ENCODE results near the gene FKBP4. TPM values are rescaled to one million over a fixed set of nuclear protein-coding genes. Genes with fewer than 3 reads are reported as not detected.

FKBP4 gene
- total and polyA plus RNA-seq, 9 of the 15 experiments (the other 6 are each of a cell fraction or from before 2014, with no cell fraction given): 16.3 to 154 (median 90.1) TPM

DNA sequence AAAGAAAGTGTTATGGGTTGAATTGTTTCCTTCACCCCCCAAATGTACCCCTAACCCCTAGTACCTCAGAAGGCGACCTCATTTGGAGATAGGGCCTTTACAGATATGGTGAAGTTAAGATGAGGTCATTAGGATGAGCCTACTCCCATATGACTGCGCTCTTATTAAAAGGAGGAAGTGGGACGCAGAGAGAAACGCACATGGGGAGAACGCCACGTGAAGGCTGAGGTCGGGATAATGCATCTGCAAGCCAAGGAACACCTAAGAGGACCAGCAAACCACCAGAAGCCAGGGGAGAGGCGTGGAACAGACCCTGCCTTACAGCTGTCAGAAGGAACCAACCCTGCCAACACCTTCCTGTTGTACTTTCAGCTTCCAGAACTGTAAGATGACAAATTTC, 41.8 kb downstream of the FKBP4 start:
- Histone ChIP-seq H4K20me1 (replicated peaks; ENCODE audit: control insufficient read depth, insufficient read depth, low read length) (no peaks in the 10 kb centered on the region), H3K9me1 (ENCODE audit: control insufficient read depth, insufficient read depth, low read length) (no peaks in the 10 kb centered on the region), H3K4me1 (replicated peaks in 1 of 2; ENCODE audit: control insufficient read depth in 2 of 2, insufficient read depth in 2 of 2, low read length in 2 of 2) (peaks cover 3 to 8% of the 10 kb centered on the region in 2 experiments; a peak in 4 of 5 replicates), H3K4me3 (no peak overlapping the region), H3K9ac (ENCODE audit: insufficient read depth in 1 of 2, low read depth in 2 of 2, low read length in 2 of 2) (no peak overlapping the region), H3K27me3 (ENCODE audit: control insufficient read depth in 2 of 2, insufficient read depth in 2 of 2, low read length in 2 of 2) (no peaks in the 10 kb centered on the region), H3K4me2 (ENCODE audit: insufficient read depth, low read length) (no peak overlapping the region), H2AFZ (ENCODE audit: low read depth, low read length) (0 out of 2 replicates have a peak overlapping the region, but pooled peaks have one; percentile 16), H3K27ac (ENCODE audit: extremely low read depth, low read depth, low read length) (no peak overlapping the region), H3K79me2 (ENCODE audit: control insufficient read depth, insufficient read depth, low read length) (no peaks in the 10 kb centered on the region), H3K9me3 (replicated peaks; ENCODE audit: control insufficient read depth, insufficient read depth, low read depth, low read length) (no peaks in the 10 kb centered on the region), H3K36me3 (ENCODE audit: control insufficient read depth, insufficient read depth, low read length) (no peaks in the 10 kb centered on the region)
- in situ Hi-C loops (cut with MboI) (no loop called here), intact Hi-C loops (cut with micrococcal nuclease) (no loop called here)
- FAIRE-seq: no peak
- no TSS peak for BruUV-seq (replicated peaks)
- no peak for DNase-seq (ENCODE audit: extremely low read depth in 1 of 4, low spot score in 3 of 4)
- ChIA-PET CTCF (ENCODE audit: low intra/inter-chr PET ratio) (no interaction called here), POLR2A (no interaction called here)
- no peak for ATAC-seq
- WGBS (ENCODE audit: insufficient coverage, low coverage, missing lambda C conversion rate): 60% methylated on average over 7 of the region's 8 CpGs
- TF ChIP-seq USF1 (CRISPR knock-in tag; IDR thresholded peaks at IDR 0.05) (peak; percentile 71), KAT8 (IDR thresholded peaks at IDR 0.05; ENCODE audit: low read depth) (no peak), MAX (CRISPR knock-in tag; IDR thresholded peaks at IDR 0.05) (peak; percentile 95), CREM (IDR thresholded peaks at IDR 0.05; ENCODE audit: low read depth) (peak; percentile 65), JUND (IDR thresholded peaks at IDR 0.05; ENCODE audit: borderline replicate concordance, low read depth, low read length) (no peak), JUND (tag; IDR thresholded peaks at IDR 0.05; ENCODE audit: borderline replicate concordance, low read depth, low read length) (0 out of 3 replicates have a peak, but pooled peaks have one; percentile 21)
- TF ChIP-seq, protein P1, sequence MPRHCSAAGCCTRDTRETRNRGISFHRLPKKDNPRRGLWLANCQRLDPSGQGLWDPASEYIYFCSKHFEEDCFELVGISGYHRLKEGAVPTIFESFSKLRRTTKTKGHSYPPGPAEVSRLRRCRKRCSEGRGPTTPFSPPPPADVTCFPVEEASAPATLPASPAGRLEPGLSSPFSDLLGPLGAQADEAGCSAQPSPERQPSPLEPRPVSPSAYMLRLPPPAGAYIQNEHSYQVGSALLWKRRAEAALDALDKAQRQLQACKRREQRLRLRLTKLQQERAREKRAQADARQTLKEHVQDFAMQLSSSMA (CRISPR knock-in tag; IDR thresholded peaks at IDR 0.05): no peak
- TF ChIP-seq, protein P2, sequence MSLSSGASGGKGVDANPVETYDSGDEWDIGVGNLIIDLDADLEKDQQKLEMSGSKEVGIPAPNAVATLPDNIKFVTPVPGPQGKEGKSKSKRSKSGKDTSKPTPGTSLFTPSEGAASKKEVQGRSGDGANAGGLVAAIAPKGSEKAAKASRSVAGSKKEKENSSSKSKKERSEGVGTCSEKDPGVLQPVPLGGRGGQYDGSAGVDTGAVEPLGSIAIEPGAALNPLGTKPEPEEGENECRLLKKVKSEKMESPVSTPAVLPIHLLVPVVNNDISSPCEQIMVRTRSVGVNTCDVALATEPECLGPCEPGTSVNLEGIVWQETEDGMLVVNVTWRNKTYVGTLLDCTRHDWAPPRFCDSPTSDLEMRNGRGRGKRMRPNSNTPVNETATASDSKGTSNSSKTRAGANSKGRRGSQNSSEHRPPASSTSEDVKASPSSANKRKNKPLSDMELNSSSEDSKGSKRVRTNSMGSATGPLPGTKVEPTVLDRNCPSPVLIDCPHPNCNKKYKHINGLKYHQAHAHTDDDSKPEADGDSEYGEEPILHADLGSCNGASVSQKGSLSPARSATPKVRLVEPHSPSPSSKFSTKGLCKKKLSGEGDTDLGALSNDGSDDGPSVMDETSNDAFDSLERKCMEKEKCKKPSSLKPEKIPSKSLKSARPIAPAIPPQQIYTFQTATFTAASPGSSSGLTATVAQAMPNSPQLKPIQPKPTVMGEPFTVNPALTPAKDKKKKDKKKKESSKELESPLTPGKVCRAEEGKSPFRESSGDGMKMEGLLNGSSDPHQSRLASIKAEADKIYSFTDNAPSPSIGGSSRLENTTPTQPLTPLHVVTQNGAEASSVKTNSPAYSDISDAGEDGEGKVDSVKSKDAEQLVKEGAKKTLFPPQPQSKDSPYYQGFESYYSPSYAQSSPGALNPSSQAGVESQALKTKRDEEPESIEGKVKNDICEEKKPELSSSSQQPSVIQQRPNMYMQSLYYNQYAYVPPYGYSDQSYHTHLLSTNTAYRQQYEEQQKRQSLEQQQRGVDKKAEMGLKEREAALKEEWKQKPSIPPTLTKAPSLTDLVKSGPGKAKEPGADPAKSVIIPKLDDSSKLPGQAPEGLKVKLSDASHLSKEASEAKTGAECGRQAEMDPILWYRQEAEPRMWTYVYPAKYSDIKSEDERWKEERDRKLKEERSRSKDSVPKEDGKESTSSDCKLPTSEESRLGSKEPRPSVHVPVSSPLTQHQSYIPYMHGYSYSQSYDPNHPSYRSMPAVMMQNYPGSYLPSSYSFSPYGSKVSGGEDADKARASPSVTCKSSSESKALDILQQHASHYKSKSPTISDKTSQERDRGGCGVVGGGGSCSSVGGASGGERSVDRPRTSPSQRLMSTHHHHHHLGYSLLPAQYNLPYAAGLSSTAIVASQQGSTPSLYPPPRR (CRISPR knock-in tag; IDR thresholded peaks at IDR 0.05; ENCODE audit: borderline replicate concordance): no peak
- TF ChIP-seq, protein P3, sequence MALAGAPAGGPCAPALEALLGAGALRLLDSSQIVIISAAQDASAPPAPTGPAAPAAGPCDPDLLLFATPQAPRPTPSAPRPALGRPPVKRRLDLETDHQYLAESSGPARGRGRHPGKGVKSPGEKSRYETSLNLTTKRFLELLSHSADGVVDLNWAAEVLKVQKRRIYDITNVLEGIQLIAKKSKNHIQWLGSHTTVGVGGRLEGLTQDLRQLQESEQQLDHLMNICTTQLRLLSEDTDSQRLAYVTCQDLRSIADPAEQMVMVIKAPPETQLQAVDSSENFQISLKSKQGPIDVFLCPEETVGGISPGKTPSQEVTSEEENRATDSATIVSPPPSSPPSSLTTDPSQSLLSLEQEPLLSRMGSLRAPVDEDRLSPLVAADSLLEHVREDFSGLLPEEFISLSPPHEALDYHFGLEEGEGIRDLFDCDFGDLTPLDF (CRISPR knock-in tag; IDR thresholded peaks at IDR 0.05): no peak
- TF ChIP-seq, protein P4, sequence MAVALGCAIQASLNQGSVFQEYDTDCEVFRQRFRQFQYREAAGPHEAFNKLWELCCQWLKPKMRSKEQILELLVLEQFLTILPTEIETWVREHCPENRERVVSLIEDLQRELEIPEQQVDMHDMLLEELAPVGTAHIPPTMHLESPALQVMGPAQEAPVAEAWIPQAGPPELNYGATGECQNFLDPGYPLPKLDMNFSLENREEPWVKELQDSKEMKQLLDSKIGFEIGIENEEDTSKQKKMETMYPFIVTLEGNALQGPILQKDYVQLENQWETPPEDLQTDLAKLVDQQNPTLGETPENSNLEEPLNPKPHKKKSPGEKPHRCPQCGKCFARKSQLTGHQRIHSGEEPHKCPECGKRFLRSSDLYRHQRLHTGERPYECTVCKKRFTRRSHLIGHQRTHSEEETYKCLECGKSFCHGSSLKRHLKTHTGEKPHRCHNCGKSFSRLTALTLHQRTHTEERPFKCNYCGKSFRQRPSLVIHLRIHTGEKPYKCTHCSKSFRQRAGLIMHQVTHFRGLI (CRISPR knock-in tag; IDR thresholded peaks at IDR 0.05): no peak
- TF ChIP-seq, protein P5, sequence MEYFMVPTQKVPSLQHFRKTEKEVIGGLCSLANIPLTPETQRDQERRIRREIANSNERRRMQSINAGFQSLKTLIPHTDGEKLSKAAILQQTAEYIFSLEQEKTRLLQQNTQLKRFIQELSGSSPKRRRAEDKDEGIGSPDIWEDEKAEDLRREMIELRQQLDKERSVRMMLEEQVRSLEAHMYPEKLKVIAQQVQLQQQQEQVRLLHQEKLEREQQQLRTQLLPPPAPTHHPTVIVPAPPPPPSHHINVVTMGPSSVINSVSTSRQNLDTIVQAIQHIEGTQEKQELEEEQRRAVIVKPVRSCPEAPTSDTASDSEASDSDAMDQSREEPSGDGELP (CRISPR knock-in tag; IDR thresholded peaks at IDR 0.05; ENCODE audit: borderline replicate concordance): peak; percentile 33; the same call in 1 of the 2 replicates
